ENCODE results near the gene INO80E.

Gene INO80E

DNA sequence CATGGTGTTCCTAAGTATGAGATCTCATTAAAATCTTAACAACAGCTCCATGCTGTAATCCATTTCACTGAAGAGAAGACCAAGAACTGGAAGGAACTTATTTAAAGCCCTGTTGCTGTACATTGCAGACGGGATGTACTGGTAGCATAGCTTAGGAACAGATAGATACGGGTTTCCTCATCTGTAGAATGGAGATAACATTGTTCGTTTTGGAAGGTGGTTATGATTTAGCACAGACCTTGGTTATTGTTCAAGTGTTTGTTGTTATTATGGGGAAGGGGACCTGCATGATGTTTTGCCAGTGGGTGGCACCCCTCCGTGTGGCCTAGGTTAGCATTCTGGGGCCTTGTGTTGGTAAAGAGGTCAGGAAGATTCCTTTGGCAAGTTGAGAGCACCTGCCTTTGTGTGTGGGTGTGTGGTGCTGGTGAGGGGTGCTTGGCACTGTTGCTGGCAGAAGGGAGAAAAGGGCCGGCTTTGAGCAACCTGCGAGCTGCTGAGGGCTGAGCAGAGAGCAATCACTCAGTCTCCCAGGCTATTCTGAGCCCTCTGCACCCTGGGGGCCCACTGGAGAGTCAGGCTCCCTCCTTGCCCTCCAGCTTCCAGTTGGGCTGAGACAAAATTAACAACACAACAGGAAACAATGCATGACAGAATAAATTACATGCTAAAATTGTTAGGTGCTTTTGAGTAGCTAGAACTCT lies 20.1 kb upstream of the INO80E start:
- no peak for DNase-seq

DNA sequence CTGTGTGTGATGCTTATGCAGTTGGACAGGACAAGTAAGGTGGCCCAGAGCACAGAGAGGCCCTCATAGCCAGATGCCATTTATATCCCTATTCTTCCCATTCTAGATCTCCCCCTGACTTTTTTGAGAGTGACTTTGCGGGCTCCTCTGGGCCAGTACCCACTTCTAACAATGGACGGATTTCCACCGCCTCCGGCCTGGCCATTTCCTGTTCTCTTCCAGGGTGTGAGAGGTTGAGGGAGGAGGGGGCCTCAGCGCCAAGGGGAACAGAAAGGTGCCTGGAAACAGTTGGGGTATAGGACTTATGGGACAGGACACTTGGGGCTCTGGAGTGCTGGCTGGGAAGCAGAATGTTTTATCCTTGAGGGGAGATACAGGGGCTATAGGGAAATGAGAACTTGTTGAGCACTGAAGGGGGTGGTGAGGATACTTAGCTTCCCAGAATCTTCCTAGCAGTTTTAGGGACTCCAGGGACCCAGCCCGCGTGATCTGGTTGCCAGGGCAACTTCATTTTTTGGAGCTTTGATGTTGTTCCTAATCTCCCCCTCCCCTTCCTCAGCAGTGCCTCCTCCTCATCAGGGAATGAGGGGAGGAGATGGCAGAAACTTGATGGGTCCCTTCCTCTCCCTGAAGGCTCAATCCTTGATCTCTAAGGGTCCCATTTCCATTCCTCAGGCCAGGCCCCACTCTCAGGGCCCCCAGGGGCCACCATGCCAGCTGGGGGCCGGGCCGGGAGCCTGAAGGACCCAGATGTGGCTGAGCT lies 18.8 kb upstream of the INO80E start:
- DNase-seq = no peak

DNA sequence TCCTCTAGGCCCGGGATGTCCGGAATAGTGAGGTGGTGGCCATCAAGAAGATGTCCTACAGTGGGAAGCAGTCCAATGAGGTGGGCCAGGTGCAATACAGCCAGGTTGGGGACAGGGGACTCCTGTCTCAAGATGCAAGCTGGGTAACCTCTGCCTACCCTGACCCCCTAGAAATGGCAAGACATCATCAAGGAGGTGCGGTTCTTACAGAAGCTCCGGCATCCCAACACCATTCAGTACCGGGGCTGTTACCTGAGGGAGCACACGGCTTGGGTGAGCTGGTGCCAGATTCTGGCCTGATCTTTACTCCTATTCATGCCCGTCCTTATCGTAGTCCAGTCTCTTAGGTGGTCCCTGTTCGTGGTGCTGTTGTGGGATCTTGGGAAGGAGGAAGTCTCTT lies 18.0 kb upstream of the INO80E start:
- DNase-seq = no peak

- no peak for DNase-seq
Measured at GRCh38 chr16:29978564-29979270, 17.3 kb upstream of the INO80E start.

DNA sequence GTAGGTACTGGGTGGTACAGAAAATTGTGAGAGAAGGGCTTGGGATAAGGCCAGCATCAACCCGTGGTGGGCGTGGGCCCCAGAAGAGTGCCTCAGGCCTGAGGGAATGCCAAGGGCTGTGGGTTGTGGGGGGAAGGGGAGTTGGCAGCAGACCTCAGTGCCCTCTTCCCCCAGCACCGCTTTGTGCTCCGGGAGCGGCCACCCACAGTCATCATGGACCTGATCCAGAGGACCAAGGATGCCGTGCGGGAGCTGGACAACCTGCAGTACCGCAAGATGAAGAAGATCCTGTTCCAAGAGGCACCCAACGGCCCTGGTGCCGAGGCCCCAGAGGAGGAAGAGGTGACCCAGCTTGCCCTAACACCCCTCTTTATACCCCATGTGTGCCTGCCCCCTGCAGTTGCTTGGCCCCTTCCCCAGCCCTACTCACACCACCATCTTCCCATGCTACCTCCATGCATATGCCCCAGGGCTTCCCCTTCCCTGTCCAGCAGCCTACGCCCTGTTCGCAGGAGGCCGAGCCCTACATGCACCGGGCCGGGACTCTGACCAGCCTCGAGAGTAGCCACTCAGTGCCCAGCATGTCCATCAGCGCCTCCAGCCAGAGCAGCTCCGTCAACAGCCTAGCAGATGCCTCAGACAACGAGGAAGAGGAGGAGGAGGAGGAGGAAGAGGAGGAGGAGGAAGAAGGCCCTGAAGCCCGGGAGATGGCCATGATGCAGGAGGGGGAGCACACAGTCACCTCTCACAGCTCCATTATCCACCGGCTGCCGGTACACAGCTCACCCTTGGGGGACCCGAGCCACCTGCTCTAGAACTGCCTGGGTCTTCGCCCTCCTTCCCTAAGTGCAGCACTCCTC lies 13.3 kb upstream of the INO80E start:
- no peak for DNase-seq

GRCh38 chr16:29983420-29984136 lies 12.5 kb upstream of the INO80E start:
- no peak for DNase-seq

- DNase-seq = no peak
Measured at GRCh38 chr16:29984137-29984763, 11.8 kb upstream of the INO80E start.

GRCh38 chr16:29984764-29985147 lies 11.3 kb upstream of the INO80E start:
- DNase-seq = no peak

DNA sequence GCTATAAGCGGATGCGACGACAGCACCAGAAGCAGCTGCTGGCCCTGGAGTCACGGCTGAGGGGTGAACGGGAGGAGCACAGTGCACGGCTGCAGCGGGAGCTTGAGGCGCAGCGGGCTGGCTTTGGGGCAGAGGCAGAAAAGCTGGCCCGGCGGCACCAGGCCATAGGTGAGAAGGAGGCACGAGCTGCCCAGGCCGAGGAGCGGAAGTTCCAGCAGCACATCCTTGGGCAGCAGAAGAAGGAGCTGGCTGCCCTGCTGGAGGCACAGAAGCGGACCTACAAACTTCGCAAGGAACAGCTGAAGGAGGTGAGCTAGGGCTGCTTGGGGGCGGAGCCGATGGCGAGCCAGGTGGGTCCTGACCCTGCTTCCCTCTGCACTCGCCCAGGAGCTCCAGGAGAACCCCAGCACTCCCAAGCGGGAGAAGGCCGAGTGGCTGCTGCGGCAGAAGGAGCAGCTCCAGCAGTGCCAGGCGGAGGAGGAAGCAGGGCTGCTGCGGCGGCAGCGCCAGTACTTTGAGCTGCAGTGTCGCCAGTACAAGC lies 10.7 kb upstream of the INO80E start:
- DNase-seq = no peak

DNA sequence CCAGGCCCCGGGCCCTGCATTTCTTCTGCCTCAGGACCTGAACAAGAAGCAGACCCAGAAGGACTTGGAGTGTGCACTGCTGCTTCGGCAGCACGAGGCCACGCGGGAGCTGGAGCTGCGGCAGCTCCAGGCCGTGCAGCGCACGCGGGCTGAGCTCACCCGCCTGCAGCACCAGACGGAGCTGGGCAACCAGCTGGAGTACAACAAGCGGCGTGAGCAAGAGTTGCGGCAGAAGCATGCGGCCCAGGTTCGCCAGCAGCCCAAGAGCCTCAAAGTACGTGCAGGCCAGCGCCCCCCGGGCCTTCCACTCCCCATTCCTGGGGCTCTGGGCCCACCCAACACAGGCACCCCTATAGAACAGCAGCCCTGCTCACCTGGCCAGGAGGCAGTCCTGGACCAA lies 9.8 kb upstream of the INO80E start:
- DNase-seq = no peak

DNA sequence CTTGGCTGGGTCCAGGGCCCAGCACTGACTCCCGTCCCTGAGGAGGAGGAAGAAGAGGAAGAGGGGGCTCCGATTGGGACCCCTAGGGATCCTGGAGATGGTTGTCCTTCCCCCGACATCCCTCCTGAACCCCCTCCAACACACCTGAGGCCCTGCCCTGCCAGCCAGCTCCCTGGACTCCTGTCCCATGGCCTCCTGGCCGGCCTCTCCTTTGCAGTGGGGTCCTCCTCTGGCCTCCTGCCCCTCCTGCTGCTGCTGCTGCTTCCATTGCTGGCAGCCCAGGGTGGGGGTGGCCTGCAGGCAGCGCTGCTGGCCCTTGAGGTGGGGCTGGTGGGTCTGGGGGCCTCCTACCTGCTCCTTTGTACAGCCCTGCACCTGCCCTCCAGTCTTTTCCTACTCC lies 9.1 kb upstream of the INO80E start:
- DNase-seq = no peak

GRCh38 chr16:29987371-29988085 lies 8.5 kb upstream of the INO80E start:
- no peak for DNase-seq

DNA sequence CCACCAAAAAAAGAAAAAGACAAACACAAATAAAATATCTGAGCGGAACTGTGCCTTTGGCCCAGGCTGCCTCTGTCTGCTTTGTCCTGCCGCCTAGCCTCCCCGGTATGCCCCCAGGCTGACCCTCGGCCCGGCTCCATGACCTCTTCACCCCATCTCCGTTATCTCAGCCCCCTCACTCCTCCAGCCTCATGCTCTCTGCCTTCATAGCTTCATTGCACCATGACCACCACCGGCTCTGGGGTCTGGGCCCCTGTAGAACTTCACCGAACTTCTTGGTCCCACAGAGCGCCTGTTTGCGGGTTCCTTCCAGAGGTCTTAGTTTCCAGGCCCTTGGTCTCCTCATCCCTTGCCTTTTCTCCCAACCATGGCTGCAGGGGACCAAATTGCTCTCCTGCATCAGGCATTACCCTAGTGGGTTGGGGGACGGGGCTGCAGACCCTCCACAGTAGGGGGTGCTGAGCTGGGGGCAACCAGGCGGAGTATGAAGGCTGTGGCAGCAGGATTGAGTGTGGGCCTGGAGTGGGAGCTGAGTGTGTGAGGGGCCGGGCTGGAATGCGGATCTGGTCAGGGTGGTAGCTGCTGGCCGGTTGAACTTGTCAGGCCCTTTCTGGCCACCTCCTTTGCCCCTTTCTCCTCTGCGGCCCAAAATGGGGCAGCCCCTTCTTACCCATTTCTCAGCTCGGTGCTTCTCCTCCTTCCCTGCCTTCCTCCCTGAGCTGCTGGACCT lies 7.5 kb upstream of the INO80E start:
- DNase-seq = no peak

GRCh38 chr16:29989111-29989858 lies 6.8 kb upstream of the INO80E start:
- no peak for DNase-seq

DNA sequence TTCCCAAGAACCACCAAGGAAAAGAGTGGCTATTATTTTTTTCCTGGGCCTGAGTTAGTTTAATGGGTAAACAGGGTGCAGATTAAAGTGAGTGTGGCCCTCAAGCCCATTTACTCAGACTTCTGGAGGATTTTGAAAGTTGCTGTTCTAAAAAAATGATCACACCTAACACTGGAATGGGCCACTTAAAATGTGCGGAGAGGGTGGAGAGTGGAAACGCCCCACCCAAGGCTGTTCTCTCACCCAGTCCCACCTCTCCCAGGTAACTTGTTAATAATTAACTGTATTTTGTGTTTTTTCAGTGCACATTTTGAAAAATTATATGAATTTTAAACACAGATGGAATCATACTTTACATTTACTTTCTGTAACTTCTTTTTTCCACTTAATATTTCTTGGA lies 6.0 kb upstream of the INO80E start:
- DNase-seq = no peak

- DNase-seq = no peak
Measured at GRCh38 chr16:29990883-29991570, 5.0 kb upstream of the INO80E start.

- DNase-seq = no peak
Measured at GRCh38 chr16:29991571-29991904, 4.5 kb upstream of the INO80E start.

DNA sequence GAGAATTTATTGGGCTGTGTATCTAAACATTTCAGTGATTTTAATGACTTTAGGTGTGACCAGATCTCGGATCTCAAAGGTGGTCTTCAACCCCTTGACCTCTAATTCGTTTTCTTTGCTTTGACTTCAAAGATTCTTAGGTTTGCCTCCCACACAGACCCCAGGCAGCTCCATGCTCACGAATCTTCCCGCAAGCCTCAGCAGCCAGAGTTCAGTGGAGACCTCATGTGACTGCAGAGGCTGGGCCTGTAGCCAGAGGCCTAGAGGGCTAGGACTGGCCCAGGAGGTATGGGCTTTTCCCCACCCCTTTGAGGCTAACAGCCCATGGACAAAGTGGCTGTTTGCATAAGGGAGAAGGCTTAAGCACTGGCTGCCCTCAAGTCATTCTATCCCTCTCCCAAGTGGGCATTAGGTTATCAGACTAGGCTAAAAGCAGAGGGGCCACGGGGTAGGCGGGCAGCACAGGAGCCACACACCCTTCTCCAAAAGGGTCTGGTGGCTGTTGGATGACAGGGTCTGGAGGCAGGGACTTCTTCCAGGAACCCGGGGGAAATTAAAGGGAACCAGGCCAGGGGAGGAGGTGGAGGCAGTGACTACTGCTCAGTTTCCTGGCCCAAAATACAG lies 3.6 kb upstream of the INO80E start:
- no peak for DNase-seq

All from activated naive CD4-positive, alpha-beta T cell treated with anti-CD3 and anti-CD28 coated beads, Interleukin-2, amount 50 U/mL, for 16 hours (primary cell).